Tibial nerve (tissue), 4 donors: ENCODE data around the gene COL4A5. TPM values are rescaled to one million over a fixed set of nuclear protein-coding genes. Genes with fewer than 3 reads are reported as not detected.

Experiments
- DNase-seq, 2 donors: peaks; one replicate each; pipeline ENCODE4 v3.0.0-alpha.2; 2019; ENCODE audit warnings: low spot score in 2 of 2
- H3K27ac ChIP-seq, 4 donors: fragments of 200-600 bp; sonication (generic) in 3 of 4; one replicate each; pipeline ENCODE4 v1.5.1; 2017 to 2019; ENCODE audit warnings: mild to moderate bottlenecking in 1 of 4
- H3K27me3 ChIP-seq, 2 donors: fragments of 200-600 bp; sonication (generic) in 1 of 2; one replicate each; pipeline versions ENCODE4 v1.5.1 to v1.6.0; 2017 to 2019
- H3K36me3 ChIP-seq, 3 donors: fragments of 200-600 bp; sonication (generic); one replicate each; pipeline ENCODE4 v1.5.1; 2018 to 2019
- H3K4me1 ChIP-seq, 4 donors: fragments of 200-600 bp; sonication (generic) in 3 of 4; one replicate each; pipeline ENCODE4 v1.5.1; 2017 to 2019
- H3K4me3 ChIP-seq, 4 donors: fragments of 200-600 bp; sonication (generic) in 3 of 4; one replicate each; pipeline ENCODE4 v1.5.1; 2017 to 2019; ENCODE audit warnings: mild to moderate bottlenecking in 1 of 4, moderate library complexity in 1 of 4
- H3K9me3 ChIP-seq, 4 donors: fragments of 200-600 bp; sonication (generic) in 3 of 4; one replicate each; pipeline ENCODE4 v1.5.1; 2017 to 2019
- EP300 ChIP-seq, 2 donors: sonication (generic); formaldehyde crosslinking; IDR thresholded peaks; one replicate each; pipeline ENCODE4 v1.6.1; 2017; ENCODE audit warnings: antibody characterized with exemption in 2 of 2, mild to moderate bottlenecking in 1 of 2
- POLR2A ChIP-seq, 2 donors: fragments of 450-650 bp; IDR thresholded peaks; one replicate each; pipeline ENCODE4 v1.6.1; 2017; ENCODE audit warnings: antibody characterized with exemption in 2 of 2, mild to moderate bottlenecking in 2 of 2, moderate library complexity in 2 of 2
- WGBS, 2 donors: methylation state at CpG; one replicate each; pipeline ENCODE4 v1.1.5; 2018; 5-methylcytosine and 5-hydroxymethylcytosine counted together
- total RNA-seq, 4 donors: library from RNA; depleted of rRNA; stranded (reverse); fragments of >200 nt; gene quantifications; one replicate each; pipeline ENCODE4 v1.1.0, GENCODE V29; 2016
- TF ChIP-seq, protein P1 (sequence below), 5 experiments: fragments of 200-600 bp in 3 of 5; fragments of 450-650 bp in 2 of 5; sonication (generic) in 3 of 5; IDR thresholded peaks; one replicate each; pipeline ENCODE4 v1.5.1; 2016 to 2019; ENCODE audit warnings: antibody characterized with exemption in 5 of 5, mild to moderate bottlenecking in 3 of 5, moderate library complexity in 2 of 5

The COL4A5 gene
- total RNA-seq, 4 donors from 2014 or later = 7.4 to 24.9 (median 15.7) TPM

DNA sequence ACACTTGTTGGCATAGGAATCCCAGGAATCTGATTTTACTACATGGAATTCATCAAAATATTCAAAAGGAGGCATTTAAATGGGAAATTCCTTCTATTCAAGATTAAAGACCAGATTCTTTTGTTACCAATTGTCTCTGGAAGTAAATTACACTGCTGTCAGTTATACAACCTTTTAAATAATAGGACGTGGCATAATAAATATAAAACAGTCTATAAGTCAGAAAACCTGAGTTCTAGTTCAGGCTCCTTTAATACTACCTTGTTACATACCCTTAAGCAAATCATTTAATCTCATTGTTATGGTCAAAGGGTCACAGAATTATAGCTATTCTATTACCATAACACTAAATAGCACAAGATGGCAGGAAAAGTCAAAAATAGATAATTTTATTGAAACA, 20.2 kb upstream of the COL4A5 start:
- H3K27me3 ChIP-seq = peaks cover 0 to 14% of the 10 kb centered on the region in 2 donors
- no peaks in the 10 kb centered on the region for H3K4me1 ChIP-seq
- 21 to 73% methylated on average over 1 of the region's 1 CpG for WGBS, 2 donors

DNA sequence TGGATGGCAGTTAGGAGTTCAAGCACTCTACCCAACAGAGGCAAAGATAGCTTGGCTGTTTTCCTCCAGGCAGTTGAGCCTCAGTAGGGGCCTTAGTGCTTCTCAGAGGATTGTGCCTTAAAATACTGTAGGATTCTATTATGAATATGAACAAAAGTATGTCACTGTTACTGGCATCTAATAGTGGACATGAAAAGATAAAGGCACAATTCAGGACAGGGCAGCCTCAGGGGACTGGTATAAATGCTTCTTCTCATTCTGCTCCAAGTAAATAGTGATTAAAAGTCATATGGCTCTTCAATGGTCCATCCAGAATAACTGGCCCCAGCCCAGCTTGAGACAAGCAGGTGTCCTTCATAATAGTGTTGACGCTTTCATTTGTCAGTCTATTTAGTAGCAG, 19.2 kb upstream of the COL4A5 start:
- DNase-seq = no peak
- 36 to 53% methylated on average over 1 of the region's 1 CpG for WGBS, 2 donors
- H3K4me1 ChIP-seq = no peaks in the 10 kb centered on the region
- TF ChIP-seq POLR2A (IDR thresholded peaks at IDR 0.05) (no peak), EP300 (IDR thresholded peaks at IDR 0.05) (no peak)
- TF ChIP-seq, protein P1, sequence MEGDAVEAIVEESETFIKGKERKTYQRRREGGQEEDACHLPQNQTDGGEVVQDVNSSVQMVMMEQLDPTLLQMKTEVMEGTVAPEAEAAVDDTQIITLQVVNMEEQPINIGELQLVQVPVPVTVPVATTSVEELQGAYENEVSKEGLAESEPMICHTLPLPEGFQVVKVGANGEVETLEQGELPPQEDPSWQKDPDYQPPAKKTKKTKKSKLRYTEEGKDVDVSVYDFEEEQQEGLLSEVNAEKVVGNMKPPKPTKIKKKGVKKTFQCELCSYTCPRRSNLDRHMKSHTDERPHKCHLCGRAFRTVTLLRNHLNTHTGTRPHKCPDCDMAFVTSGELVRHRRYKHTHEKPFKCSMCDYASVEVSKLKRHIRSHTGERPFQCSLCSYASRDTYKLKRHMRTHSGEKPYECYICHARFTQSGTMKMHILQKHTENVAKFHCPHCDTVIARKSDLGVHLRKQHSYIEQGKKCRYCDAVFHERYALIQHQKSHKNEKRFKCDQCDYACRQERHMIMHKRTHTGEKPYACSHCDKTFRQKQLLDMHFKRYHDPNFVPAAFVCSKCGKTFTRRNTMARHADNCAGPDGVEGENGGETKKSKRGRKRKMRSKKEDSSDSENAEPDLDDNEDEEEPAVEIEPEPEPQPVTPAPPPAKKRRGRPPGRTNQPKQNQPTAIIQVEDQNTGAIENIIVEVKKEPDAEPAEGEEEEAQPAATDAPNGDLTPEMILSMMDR (IDR thresholded peaks at IDR 0.05) = no peak
- peaks cover 0 to 14% of the 10 kb centered on the region in 2 donors for H3K27me3 ChIP-seq
- H3K27ac ChIP-seq = no peak overlapping the region
- H3K36me3 ChIP-seq = no peaks in the 10 kb centered on the region
- no peaks in the 10 kb centered on the region for H3K9me3 ChIP-seq
- no peak overlapping the region for H3K4me3 ChIP-seq

More for the DNA sequence above, 20.2 kb upstream of the COL4A5 start:
- Histone ChIP-seq H3K27ac (no peak overlapping the region), H3K36me3 (no peaks in the 10 kb centered on the region), H3K9me3 (no peaks in the 10 kb centered on the region), H3K4me3 (no peak overlapping the region)
- no peak for TF ChIP-seq EP300 (IDR thresholded peaks at IDR 0.05)
- no peak for DNase-seq

DNA sequence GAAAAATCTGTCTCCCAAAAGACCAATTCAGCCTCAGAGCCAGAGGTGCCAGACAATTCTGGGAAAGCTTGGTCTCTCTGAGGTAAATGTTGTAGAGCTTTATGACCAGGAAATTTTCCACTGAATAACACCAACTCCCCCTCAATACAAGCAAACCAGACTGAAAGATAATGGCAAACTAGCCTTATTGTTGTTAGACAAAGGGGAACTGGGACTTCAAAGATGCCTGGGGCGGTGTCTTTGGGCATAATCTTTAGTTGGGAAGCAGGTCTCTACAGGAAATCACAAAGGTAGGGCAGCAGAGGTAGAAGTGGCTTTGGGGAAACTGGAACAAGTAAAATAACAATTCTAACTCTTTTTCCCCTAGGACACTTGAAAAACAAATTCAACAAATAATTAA, 13.4 kb upstream of the COL4A5 start:
- Histone ChIP-seq H3K27me3 (peaks cover 0 to 15% of the 10 kb centered on the region in 2 donors), H3K9me3 (no peaks in the 10 kb centered on the region), H3K36me3 (no peaks in the 10 kb centered on the region), H3K27ac (no peak overlapping the region), H3K4me3 (no peak overlapping the region), H3K4me1 (no peaks in the 10 kb centered on the region)
- WGBS, 2 donors = 13 to 76% methylated on average over 1 of the region's 1 CpG
- DNase-seq = no peak
- TF ChIP-seq, protein P1 (IDR thresholded peaks at IDR 0.05) = no peak
- no peak for TF ChIP-seq POLR2A (IDR thresholded peaks at IDR 0.05)
- no peak for TF ChIP-seq EP300 (IDR thresholded peaks at IDR 0.05)

DNA sequence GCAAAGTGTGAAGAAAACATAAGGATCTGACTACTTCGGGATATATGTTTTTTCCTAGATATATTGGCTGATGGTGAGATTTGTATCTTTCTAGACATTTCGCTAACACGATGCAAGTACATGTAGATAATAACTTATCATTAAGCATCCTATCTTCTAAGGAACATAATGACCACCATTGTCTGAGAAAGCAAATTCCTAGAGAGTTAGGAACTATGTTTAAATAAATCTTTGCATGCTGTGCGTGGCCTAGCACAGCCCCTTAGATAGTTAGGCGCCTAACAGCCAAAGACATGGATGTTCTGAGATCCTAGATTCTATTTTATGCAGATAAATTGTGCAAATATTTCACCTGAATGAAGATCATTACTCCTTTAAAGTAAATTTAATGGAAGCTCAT, 4.4 kb upstream of the COL4A5 start:
- peaks cover 0 to 35% of the 10 kb centered on the region in 2 donors for H3K27me3 ChIP-seq
- no peaks in the 10 kb centered on the region for H3K4me1 ChIP-seq
- 78 to 82% methylated on average over 5 of the region's 5 CpGs for WGBS, 2 donors
- TF ChIP-seq, protein P1 (IDR thresholded peaks at IDR 0.05) = no peak
- TF ChIP-seq EP300 (IDR thresholded peaks at IDR 0.05) = no peak
- TF ChIP-seq POLR2A (IDR thresholded peaks at IDR 0.05) = no peak
- no peak overlapping the region for H3K27ac ChIP-seq
- no peaks in the 10 kb centered on the region for H3K9me3 ChIP-seq
- no peak overlapping the region for H3K4me3 ChIP-seq
- no peak for DNase-seq
- no peaks in the 10 kb centered on the region for H3K36me3 ChIP-seq

DNA sequence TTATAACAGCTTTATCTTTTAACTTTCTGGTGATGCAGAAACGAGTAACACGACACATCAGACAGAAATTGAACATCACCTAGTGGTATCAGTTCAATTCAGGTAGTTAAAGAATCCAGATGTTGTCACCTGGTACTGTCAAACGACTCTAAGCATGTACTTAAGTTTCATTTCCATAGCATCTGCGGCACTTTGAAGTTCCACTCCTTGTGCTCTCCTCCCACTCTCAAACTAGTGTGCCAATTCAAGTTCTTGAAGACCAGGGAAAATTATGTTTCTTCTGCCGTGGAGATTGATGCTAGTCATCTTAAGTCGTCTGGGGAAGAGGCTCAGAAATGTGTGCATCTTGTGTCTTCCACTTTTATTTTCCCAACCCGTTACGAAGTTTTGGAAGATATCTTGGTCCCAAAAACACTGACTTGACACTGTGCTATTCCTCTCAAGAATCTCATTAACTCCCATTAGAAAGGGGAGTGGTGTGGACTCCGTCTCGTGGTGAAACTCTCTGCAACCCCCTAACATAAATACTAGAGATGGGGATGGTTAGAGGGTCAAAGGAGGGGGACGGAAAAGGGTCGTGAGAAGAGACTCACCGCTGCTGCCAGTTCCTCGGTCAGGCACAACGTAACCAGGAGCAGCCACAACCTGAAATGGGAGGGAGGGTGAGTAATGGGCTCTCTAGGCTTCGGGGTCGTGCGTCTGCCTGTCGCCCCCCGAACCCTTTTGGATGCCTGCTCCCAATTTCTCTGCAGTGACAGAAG, 2.1 kb upstream of the COL4A5 start:
- 25 to 33% methylated on average over 20 of the region's 20 CpGs for WGBS, 2 donors
- TF ChIP-seq, protein P1 (IDR thresholded peaks at IDR 0.05) = no peak
- TF ChIP-seq POLR2A (IDR thresholded peaks at IDR 0.05) (no peak), EP300 (IDR thresholded peaks at IDR 0.05) (no peak)
- H3K9me3 ChIP-seq = no peaks in the 10 kb centered on the region
- DNase-seq = no peak
- H3K36me3 ChIP-seq = no peaks in the 10 kb centered on the region
- H3K27me3 ChIP-seq = peaks cover 0 to 35% of the 10 kb centered on the region in 2 donors
- H3K4me1 ChIP-seq = no peaks in the 10 kb centered on the region
- H3K4me3 ChIP-seq = peak overlapping the region in 1 of 4 donors; percentile 36
- H3K27ac ChIP-seq = no peak overlapping the region
